ENCODE results near the gene BRMS1.

The BRMS1 gene

DNA sequence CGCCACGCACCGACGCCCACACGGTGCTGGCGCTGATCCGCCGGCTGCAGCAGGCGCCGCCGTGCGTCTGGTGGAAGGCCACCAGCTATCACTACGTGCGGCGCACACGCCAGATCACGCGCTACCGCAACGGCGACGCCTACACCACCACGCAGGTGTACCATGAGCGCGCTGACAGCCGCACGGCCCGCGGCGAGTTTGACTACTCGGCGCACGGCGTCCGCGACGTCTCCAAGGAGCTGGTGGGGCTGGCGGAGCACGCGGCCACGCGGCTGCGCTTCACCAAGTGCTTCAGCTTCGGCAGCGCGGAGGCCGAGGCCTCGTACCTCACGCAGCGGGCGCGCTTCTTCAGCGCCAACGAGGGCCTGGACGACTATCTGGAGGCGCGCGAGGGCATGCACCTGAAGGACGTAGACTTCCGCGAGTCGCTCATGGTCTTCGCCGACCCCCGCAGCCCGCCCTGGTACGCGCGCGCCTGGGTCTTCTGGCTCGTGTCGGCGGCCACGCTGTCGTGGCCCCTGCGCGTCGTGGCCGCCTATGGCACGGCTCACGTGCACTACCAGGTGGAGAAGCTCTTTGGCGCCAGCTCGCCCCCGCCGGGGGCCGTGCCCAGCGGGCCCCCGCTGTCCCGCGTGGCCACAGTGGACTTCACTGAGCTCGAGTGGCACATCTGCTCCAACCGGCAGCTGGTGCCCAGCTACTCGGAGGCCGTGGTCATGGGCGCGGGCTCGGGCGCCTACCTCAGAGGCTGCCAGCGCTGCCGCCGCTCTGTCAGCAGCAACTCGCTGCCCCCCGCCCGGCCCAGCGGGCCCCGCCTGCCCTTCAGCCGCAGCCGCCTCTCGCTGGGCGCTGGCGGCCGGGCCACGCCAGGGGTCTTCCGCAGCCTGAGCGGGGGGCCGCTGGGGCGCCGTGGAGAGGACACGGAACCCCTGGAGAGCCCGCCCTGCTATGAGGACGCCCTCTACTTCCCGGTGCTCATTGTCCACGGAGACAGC, 50.0 kb downstream of the BRMS1 start:
- DNase-seq: no peak

DNA sequence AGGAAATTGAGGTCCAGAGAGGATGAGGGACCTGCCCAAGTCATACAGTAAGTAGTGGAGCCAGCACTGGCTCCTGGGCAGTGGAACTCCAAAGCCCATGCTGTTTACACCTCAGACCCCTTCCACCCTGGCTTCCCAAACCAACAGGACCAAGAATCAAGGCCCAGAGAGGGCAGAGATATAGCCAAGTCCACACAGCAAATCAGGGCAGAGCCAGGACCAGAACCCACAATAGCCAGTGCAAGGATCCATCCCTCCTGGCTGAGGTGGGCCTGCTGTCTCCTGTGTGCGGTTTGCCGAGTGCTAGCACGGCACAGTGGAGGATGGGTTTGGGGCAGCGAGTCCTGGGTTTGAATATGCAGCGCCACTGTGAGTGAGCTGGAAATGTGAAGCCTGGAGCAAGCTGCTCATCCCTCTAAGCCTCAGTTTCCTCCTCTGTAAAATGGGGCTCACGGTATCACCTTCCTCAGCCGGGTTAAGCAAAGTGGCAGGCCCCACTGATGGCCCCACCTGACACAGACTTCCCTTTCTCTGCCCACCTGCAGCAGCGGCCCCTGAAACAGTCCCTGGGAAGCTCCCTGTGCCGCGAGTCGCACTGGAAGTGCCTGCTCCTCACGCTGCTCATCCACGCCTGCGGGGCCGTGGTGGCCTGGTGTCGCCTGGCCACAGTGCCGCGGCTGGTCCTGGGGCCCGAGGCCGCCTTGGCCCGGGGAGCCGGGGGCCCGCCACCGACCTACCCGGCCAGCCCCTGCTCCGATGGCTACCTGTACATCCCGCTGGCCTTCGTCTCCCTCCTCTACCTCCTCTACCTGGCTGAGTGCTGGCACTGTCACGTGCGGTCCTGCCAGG, 50.9 kb downstream of the BRMS1 start:
- no peak for DNase-seq

DNA sequence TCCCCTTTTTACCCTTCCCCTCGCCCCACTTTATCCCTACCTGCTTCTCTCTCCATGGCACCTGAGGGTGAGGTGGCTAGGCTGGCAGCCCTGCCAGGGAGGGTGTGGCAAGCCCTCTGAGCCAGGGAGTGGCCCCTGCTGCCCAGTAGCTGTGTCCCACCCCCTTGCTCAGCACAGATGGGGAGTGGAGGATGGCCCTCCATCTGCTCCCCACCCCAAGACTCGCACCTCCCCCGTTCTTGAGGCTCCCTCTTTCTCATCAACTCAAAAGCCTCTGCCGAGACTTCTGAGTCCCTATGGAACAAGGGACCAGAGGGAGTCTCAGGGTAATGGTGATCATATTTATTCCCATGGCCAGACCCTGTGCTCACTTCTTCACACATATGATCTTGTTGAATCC, 51.6 kb downstream of the BRMS1 start:
- no peak for DNase-seq

DNA sequence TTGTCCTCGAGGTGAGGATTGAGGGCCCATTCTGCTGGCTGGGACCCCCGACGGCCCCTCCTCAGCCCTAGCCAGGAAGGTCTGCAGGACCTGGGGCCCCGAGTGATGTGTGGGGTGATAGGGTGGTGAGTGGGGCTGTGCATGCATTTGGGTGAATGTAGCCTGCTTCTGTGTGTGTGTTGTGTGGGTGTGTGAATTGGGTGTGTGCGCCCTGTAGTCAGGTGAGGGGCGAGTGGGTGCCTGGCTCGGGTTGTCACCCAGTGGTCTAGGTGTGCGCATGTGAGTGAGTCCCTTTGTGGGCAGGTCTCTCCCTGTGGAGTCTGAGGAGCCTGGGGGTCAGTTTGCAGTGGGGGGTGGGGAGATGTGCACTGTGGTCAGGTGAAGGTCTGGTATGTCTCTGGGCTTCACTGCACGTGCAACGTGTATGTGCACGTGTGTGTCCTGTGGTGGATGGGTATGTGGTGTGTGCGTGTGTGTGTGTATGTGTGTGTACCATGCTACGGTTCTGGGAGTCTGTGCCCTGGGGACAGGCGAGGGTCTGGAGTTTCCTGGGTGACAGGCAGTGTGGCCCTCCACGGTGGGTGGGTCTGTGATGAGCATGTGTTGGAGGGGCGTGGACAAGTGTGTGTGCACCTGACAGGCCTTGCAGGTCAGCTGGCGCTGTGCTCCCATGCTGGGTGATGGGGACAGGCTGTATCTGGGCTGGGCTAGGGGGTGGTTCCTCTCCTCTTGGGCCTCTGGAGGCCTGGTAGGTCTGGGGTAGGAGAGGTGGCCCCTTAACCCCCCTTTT, 52.2 kb downstream of the BRMS1 start:
- DNase-seq: no peak

DNA sequence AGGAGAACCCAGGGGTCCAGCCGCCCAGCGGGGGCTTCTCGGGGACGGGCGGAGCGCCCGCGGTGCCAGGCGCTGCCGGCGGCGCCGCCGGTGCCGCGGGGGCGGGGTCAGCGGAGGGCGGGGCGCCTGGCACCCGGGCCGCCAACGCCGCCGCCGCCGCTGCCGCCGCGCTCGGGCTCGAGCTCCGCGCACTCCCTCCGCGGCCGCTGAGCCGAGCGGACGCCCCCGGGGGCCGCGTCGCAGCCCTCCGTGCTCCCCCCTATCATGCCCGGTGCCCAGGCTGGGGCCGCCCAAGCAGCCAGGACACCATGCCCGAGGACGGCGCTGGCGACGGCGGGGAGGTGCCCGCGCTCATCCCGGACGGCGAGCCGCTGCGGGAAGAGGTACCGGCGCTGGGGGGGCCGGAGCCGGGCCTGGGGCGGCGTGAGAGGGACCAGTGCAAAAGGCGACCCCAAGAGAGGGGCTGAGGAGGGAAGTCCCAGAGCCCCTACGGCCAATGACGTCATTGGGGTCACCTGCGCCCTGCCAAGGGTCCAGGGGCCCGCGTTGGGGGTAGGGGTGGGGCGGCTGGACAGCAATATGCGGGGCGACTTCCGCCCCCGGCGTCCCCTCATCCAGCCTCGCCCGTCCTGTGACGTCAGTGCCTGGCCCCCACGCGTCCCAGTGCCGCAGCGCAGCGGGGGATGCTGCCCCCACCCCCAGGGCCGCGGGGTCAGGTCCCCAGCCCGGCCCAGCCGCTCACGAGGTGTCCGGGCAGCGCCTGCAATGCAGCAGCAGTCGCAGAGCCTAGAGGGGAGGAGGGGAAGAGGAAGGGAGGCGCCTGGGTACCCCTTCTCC, 53.0 kb downstream of the BRMS1 start, which contains the start of gene TMEM151A:
Gene TMEM151A, plus strand, starts transcription at position 189 of the 837 bp plus-strand sequence. Its CDS starts 120 bp downstream, at position 309.
- DNase-seq: no peak

DNA sequence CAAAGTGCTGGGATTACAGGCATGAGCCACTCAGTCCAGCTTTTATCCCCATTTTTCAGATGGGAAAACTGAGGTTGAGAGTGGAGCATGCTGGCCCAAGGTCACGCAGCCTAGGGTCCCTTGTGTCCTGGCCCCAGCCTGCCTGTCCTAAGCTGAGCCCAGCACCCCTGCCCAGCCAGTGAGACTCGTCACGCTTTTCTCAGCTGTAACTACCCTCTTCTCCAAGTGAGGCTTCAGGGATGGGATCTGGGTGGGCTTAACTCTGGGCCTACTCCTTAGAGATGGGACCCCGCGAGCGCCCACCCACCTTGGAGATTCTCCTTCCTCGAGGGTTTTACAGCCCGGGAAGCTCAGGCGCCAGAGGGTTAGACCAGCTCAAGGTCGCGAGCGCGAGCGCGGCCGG, 53.6 kb downstream of the BRMS1 start:
- DNase-seq: no peak

DNA sequence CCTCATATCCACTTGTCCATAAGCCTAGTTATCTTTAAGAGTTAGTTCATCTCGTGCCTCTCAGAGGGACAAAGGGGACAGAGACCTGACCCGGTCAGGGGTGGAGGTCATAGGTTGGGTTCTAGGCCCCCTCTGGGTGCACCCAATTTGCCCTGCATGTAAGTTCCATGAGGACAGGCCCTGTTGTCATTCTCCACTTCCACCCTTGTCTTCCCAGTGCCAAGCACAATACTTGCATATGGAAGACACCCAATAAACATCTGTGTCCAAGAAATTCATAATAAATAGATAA, 54.6 kb downstream of the BRMS1 start:
- no peak for DNase-seq

DNA sequence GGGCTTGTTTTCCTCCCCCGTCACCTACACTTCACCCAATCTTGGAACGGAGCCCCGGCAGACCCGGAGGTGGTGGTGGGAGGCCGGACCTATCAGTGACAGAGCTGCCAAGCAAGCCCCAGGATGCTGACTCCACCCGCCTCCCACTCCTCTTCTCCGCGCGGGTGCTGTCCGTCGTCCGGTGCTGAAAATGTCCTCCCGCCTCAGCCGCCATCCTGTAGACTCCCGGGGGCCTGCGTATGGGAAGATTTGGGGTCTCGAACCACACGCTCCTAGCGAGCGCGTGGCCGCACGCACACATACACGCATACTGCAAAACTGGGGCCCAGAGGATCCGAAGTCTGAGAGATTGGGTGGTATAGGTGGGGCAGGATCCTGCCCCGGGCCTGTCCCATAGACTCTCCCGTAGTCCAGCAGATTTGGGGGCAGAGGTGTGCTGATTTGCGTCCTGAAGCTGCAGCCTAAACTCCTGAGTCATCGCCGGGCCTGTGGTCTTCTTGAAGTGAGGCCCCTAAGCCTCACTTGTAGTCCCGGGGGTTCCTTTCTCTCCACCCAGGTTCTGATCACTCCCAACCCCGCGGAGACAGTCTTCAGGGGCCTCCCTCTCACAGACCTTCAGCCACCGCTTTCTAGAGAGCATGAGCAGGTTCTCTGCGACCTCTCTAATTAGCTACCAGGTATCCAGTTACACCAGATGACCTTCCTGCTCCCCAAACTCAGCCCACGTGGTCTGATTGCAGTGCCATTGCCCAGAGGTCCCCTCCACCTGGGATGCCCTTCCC, 55.2 kb downstream of the BRMS1 start:
- DNase-seq: peak; percentile 92

DNA sequence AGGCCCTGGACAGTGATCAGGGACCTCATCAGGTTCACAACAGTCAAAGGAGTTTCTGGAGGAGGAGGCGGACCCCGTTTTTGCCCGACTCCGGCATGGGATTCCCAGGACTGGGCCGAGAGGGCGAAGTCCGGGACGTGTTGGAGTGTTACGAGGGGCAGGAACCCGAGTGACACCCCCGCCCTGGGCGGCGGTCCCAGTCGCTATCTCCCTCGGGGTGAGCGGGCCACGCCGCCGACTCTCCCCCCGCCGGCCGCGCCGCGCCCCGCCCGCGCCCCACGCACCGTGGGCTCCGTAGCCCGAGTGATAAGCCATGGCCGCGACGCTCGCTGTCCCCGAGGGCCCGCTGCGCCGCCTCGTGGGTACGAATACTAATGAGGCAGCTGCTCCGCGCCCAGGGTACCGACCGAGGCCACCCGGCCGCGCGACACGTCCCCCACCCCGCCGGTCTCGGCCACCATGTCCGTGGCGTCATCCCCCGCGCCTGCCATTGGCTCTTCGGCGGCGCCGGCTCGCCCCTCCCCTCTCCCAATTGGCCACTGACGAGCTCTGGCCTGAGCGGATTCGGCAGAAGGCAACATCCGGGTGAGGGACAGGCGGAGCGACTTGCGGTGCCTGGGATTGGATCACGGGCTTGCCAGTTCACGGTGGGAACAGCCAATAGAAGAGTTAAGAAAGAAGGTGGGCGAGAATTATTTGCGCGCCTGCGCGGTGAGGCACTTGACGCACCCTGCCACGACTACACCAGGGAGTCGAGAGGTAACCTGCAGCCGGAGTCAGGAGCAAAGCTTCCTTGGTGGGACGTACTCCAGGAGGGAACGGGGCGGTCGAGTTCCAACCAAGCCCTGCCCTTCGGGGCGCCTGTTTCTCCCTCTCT, 56.0 kb downstream of the BRMS1 start, which contains the start of gene YIF1A:
Gene YIF1A, minus strand, starts transcription at position 473 of the 877 bp plus-strand sequence. Its CDS starts 158 bp downstream, at position 315.
- DNase-seq: peak; percentile 99

DNA sequence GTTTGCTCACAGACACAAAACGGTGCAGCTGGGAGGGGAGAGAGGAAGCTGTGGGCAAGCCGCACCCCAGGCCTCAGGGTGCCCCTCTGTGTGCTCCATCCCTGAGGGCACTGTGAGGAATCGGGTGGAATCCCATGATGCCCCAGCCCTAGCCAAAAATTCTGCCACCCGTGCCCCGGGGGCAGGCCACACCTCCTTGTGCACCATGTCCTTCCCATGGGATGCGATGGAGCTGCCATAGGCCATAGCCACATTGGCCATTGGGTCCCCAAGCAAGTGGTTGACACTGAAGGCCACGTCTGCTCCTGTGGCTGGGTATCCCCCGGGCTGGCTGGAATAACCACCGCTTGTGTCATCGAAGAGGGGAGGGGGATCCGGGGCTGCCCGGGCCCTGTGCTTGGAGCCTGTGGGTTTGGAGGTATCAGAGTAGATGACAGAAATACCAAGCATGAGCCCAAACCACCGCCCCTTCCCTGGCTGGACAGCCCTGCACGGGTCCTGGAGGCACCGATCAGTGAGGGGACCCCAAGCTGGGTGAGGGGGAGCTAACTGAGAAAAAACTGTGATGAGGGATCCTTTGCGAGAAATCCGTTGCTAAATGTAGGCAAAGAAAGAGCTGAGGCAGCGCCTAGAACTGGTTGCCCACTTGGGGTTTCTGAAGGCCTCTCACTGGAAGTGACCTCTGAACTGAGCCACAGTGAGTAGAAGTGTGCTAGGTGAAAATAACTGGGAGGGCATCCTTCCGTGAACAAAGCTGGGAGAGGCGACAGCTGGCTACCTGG, 56.8 kb downstream of the BRMS1 start:
- peak; percentile 44 for DNase-seq

Data from OCI-M1 (cell line).